Mesenteric fat pad (tissue), 1 donor: ENCODE measurements around the gene IBA57. TPM values are rescaled to one million over a fixed set of nuclear protein-coding genes. Genes with fewer than 3 reads are reported as not detected.

Source experiments
- DNase-seq: peaks from one replicate; pipeline ENCODE4 v3.0.0-alpha.2; 2020; ENCODE audit warnings: low spot score
- long read RNA-seq: library from polyadenylated mRNA; unstranded; transcript quantifications from one replicate; pipeline ENCODE4 v2.0.0, GENCODE V29; 2020
- total RNA-seq: library from RNA; stranded (reverse); fragmentation: NEBNext Ultra II Directional; extraction: Animal tissue kit (Norgen Biotek cat#: 25700); gene quantifications from one replicate; pipeline ENCODE4 v1.2.1, GENCODE V29; 2021
- donor health status: DM: yes; HTN: yes; CAD: no.

The IBA57 gene
- total RNA-seq: 7.5 TPM
- long read RNA-seq, full-length matches to known transcripts: 10 of 18 reads
- long read RNA-seq, partial matches to known transcripts: 4 of 18 reads
- long read RNA-seq, other reads (novel, unspliced or antisense): 4 of 18 reads

DNA sequence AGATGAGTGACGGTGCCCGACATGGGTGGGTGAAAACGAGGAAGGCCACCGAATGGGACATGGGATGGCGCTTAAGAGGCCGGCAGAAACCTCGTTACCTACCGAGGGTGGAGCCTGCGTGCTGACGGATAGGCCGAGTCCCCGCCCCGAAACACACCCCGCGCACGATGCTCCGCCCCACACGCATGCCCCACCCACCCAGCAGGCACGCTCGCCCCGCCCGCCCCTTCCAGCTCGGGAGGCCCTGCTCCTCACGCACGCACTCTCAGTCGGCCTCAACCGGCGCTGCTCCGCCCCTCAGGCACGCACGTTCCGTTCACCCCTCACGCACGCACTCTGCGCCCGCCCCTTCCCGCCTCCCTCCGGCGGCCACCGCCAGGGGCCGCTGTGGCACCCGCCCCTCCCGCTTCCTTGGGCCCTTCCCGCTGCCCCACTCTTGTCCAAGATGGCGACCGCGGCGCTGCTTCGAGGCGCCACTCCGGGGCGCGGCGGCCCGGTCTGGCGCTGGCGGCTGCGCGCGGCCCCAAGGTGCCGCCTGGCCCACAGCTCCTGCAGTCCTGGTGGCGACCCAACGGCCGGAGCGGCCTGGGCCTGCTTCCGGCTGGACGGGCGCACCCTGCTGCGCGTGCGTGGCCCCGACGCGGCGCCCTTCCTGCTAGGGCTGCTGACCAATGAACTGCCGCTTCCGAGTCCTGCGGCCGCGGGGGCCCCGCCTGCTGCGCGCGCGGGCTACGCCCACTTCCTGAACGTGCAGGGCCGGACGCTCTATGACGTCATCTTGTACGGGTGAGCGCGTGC, at the start of gene IBA57:
Gene IBA57 (plus strand): TSS at position 433 of the 798 bp plus-strand sequence. CDS start 13 bp downstream, at position 446.
- peak; percentile 100 for DNase-seq

DNA sequence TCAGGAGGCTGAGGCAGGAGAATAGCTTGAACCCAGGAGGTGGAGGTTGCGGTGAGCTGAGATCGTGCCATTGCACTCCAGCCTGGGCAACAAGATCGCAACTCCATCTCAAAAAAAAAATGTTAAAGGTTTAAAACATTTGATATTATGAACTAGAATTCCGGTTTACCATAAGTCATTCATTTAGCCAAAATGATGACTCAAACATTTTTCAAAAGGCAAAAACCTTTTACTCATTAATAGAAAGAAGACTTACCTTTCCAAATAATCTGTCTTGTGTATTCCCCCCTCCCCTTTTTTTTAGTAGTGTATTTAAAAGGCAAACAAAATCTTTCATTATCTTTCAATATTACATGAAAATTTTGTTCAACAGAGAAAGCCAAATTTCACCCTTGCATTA, 48.3 kb upstream of the IBA57 start:
- no peak for DNase-seq

DNA sequence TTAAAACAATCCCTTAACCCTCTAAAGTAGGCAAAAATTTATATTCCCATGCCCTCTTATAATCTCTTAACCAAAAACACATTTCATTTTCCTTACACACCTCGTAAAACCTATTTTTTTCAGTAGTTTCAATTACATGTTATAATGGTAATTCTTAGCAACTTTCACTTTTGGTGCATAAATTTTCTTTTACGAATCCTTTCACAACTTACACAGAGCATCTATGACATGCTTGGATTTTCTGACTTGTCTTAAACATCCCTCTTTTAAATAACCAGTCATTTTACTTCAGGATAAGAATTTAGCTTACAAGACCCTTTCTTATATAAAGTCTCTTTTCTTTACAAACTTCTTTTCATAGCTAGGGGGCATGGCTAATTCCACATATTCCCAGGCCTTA, 47.6 kb upstream of the IBA57 start:
- no peak for DNase-seq

GRCh38 chr1:228120351-228120750, 45.3 kb upstream of the IBA57 start:
- no peak for DNase-seq

- peak; percentile 24 for DNase-seq
Observed at GRCh38 chr1:228120857-228121489, 44.6 kb upstream of the IBA57 start.

- peak; percentile 11 for DNase-seq
Observed at GRCh38 chr1:228122921-228123441, 42.6 kb upstream of the IBA57 start.

GRCh38 chr1:228123505-228123904, 42.1 kb upstream of the IBA57 start:
- peak; percentile 1 for DNase-seq

DNA sequence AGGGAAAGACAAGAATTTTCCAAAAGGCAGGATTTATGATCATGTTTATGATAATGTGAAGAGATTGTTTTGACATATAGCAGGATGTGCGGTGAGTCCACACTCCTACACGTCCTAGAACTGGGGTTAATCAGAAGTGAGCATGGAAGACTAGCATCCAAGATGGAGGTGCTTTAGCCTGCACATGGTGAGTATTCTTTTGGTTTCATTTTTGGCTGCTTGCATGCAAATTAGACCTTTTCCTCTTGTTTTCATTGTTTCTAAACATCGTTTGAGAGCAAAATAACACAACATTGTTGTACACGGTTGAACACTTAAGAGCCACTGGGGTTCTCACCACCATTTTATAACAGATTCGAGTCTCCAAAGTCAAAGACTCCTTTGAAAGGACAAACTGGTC, 40.4 kb upstream of the IBA57 start:
- DNase-seq: no peak

DNA sequence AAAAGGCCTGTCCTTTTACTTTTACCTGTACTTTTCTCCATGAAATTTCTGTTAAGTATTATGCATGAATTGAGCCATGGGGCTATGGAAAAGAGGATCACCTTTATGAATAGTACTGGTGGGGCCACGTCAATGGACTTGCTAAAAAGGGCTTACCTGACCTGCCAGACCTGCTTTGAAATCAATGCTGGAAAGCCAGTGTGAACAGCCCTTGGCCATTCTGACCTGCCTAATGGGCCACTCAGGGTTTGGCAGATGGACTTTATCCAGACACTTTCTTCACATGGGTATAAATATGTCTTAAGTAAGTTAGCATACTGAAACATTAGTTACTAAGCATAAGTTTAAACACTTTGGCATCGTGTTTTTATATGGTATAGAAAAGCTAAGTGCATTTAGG, 33.8 kb upstream of the IBA57 start:
- peak; percentile 30 for DNase-seq

GRCh38 chr1:228134591-228134990, 31.0 kb upstream of the IBA57 start:
- DNase-seq: peak; percentile 72

GRCh38 chr1:228136901-228137300, 28.7 kb upstream of the IBA57 start:
- no peak for DNase-seq

GRCh38 chr1:228139406-228139930, 26.1 kb upstream of the IBA57 start:
- DNase-seq: no peak

GRCh38 chr1:228139931-228140723, 25.5 kb upstream of the IBA57 start, which contains the start of gene GUK1:
Gene GUK1, plus strand, starts transcription at chr1:228140279. Its CDS starts 24 bp downstream, at chr1:228140303.
- DNase-seq: peak; percentile 100

DNA sequence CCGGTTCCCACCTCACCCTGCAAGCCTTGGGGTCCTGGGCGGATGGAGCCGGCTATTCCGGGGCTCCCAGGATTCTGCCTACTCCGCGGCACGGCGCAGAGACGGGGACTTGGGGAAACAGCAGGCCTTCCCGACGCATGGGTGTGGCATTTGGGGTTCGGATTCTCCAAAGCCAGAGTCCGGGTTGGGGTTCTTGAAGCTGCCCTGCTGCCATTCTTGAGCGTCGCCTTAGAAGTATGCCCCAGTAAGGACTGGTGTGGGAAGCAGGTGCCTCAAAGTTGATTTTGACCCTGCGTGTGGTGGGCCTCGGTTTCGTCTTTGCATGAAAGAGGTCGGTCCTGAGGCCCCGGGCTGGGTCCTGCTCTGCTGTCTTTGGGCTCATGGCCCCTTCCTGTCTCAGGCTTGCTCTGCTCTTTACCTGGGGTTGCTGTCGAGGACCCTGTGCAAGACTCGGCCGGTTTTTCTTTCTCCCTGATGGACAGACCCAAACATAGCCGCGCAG, 24.8 kb upstream of the IBA57 start:
- no peak for DNase-seq

DNA sequence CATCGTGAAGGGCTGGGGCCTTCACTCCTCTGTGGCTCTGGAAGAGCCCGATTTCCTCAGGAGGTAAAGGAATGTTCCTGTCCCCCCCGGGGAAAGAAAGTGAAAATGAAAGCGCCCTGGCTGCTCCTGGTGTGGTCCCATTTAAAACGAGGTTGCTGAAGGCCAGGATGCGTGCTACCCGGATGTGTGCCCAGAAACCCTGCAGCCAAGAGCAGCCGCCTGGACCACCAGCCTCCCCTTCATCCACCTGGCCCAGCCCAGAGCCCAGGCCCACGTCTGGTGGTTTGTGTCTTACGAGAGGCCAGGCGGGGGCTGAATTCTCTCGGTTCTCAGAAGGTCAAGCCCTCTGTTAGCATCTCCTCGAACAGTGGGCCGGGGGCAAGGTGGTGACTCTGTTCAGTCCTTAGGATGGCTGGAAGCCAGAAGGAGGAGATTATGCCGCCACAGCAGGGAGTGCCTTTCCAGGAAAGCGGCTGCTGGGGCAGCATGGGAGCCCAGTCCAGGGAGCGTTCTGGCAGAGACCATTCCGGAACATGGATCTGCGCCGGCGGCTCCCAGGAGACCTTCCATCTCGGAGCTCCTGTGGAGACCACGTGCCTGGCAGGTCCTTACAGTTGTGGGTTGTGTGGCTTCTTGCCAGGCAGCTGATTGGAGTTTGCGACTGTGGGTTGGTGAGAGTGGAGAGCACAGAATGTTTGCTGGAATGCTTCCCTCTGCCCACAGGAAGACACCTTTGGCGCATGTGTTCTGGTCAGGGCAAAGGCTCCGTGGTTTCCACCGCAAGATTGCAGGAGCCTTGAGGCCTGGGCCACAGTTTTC, 24.2 kb upstream of the IBA57 start:
- peak; percentile 90 for DNase-seq

DNA sequence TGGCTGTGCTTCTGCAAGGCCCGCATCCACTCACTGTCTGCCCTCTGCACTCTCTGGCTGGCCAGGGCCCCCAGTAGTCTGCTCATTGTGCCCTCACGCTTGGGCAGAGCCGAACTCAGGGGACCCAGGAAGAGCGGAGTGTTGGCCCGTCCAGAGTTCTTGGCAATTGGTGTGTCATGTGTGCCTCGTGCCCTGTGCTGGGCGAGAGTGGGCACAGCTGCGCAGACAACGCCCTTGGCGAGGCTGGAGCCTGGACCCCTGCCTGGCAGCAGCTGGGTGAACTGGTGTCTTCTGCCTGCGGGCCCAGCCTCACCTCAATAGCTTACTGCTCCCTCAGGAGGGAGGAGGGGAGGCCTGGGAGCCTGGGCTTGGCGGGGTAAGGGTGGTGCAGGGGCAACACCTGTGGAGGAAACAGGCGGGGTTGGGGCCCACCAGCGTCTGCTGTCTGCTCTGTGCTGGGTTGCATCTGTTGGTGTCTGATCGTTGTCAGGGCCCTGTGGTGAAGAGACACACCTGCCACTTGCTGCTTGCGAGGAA, 23.4 kb upstream of the IBA57 start:
- DNase-seq: peak; percentile 88

DNA sequence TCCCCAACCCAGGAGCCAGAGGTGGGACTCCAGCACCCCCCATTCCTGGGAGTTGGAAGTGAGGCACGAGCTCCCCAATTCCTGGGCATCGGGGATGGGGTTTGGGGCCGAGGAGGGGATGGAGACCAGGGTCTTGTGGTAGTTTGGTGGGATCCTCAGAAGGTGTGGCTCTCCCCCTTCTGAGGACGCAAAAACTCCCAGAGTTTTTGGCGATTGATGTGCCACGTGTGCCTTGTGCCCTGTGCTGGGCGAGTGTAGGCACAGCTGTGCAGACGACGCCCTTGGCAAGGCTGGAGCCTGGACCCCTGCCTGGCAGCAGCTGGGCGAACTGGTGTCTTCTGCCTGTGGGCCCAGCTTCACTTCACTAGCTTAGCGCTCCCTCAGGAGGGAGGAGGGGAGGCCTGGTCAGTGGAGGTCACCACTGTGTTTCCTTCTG, 22.9 kb upstream of the IBA57 start:
- no peak for DNase-seq

GRCh38 chr1:228143480-228144192, 22.0 kb upstream of the IBA57 start:
- DNase-seq: no peak
